ENCODE data around the gene CPNE5. TPM values are rescaled to one million over a fixed set of nuclear protein-coding genes. Genes with fewer than 3 reads are reported as not detected.

The CPNE5 gene
- total RNA-seq, 1 experiment from 2014 or later: 0.63 TPM

DNA sequence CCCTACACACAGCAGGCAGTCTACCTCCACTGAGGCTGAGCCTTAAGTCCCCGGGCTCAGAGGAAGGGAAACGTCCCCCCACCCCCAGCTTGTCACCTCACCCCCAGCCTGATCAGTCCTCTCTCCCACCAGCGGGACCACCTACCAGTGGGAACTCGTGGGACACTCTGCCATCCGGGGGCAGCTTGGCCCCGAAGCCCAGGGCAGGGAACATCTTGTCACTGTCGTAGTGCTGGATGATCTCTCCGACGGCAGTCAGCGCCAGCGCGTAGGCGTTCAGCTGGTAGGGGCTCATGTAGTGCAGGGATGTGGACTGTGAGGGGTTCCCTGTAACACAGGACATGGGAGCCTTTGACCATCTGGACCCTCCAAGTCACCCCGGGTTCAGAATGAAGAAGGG lies 93.0 kb downstream of the CPNE5 start:
- in situ Hi-C loops (cut with HindIII; ENCODE audit: low pct_unique_long_range_greater_than_20kb, low sequenced_read_pairs): no loop called here

DNA sequence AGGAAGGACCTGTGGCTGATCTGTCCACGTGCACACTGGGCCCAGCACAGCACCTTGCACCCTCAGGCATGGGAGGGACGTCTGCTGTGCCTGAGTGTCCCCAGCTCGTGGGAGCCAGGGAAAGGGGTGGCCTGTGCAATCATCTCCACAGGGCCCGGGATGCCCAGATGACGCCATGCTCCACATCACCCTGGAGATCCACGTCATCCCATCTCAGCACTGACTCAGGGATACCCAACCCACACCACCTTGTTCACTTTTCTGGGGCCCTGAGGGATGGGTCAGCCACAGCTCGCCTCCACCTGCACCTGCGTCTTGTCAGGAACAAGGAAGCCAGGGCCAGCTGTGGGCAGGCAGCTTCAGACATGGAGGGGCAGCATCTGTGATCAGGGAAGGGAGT lies 93.4 kb downstream of the CPNE5 start:
- in situ Hi-C loops (cut with HindIII; ENCODE audit: low pct_unique_long_range_greater_than_20kb, low sequenced_read_pairs): no loop called here
- no peak for DNase-seq (ENCODE audit: low read depth, low spot score)

More for the DNA sequence above, 93.0 kb downstream of the CPNE5 start:
- no peak for DNase-seq (ENCODE audit: low read depth, low spot score)

DNA sequence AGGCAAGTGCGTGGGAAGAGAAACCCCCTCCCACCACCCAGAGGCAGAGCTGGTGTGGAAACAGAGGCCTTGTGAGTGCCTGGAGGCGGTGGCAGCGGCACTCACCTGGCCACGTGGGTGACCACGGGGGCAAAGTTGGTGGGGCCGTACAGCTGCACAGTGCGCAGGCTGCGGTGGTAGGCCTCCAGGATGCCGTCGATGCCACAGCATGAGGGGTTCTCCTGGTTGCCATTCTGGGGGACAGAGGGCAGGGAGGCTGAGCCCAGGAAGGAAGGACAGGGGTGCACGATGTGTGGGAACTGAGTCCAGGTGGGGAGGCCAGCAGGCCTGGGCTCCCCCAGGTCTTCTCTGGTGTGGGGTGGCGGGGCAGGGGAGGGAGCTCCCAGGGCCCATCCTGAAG lies 94.0 kb downstream of the CPNE5 start:
- in situ Hi-C loops (cut with HindIII; ENCODE audit: low pct_unique_long_range_greater_than_20kb, low sequenced_read_pairs): no loop called here

DNA sequence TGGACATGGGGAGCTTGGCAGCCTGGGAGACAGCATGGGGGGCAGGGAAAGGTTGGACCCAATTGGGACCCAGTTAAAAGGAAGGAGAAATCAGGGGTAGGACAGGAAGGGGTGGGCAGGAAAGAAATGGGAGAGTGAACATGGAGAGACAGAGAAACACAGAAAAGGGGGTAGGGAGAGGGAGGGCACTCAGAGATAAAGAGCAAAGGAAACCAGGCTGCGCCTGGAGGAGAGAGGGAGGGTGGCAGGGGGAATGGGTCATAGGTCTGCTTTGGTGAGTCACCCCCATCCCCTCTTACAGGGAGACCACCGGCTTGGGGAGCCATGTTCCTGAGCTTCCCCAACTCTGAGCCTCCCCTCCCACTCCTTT lies 95.0 kb downstream of the CPNE5 start:
- DNase-seq (ENCODE audit: low read depth, low spot score): no peak
- in situ Hi-C loops (cut with HindIII; ENCODE audit: low pct_unique_long_range_greater_than_20kb, low sequenced_read_pairs): no loop called here

More for the DNA sequence above, 94.0 kb downstream of the CPNE5 start:
- no peak for DNase-seq (ENCODE audit: low read depth, low spot score)

DNA sequence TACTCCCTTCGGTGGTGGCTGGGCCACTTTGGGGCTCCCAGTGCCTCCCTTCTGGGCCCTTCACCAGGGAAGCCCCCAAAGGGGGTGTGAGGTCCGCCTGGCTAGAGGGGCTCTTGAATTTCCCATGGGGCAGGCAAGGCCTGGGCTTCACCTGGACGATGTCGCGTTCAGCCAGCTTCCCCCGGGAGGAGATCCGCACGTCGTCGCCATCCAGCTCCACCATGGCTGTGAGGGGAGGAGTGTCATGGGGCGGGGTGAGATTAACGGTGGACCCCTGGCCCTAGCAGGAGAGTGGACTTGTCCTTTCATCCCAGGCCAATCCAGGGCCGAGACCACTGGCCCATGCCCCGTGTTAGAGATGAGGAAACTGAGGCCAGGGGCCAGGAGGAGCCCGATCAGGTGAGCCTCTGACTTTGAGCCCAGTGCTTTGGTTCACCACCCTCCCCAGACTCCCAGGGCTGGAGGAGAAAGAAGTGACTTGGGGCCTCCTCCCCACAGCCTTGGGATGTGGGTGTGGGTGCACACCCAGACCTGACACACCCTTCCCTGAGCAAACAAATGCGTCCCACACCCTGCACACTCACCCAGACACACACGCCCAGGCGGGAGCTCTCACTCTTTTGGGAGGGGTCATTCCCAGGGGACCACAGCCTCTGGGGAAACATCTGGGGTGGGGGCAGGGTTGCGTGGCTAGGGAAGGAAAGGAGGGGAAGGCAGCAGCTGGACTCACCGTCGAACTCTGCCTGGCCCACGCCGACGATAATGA lies 95.5 kb downstream of the CPNE5 start:
- in situ Hi-C loops (cut with HindIII; ENCODE audit: low pct_unique_long_range_greater_than_20kb, low sequenced_read_pairs): no loop called here
- no peak for DNase-seq (ENCODE audit: low read depth, low spot score)

DNA sequence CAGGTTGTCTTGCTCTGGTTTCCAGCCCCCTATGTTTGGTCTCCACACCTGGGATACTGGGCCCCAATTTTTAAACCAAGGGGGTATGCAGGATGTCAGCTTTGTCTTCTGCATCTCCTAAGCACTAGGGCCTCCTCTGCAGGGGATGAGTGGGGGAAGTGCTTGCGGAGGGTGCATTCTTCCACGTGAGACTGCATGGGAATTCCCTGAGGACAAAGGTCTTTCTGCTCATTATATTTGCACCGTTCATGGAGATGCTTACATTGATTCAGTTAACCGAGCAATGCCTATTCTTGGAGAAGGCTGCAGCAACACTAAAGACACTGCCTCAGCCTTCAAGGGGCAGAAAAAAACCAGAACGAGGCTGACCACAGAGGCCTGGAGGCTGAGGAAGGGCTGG lies 96.2 kb downstream of the CPNE5 start:
- in situ Hi-C loops (cut with HindIII; ENCODE audit: low pct_unique_long_range_greater_than_20kb, low sequenced_read_pairs): no loop called here
- no peak for DNase-seq (ENCODE audit: low read depth, low spot score)

DNA sequence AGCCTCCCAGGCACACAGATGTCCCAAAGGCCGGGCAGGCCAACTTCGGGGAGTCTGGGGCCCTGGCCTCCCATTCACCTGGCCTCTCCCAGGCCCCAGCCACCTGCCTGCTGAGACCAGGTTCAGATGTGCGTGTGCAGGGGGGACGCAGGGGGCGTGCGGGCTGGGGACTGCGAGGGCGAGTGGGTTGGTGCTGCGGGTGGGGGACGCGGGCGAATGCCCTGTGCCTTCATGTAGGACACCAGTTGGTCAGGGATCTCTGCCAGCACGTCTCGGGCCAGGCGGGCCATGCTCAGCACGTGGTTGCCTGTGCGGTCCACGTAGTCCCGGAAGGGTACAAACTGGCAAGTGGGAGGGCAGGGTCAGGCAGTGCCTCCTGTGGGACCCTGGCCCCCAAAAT lies 97.1 kb downstream of the CPNE5 start:
- in situ Hi-C loops (cut with HindIII; ENCODE audit: low pct_unique_long_range_greater_than_20kb, low sequenced_read_pairs): no loop called here
- no peak for DNase-seq (ENCODE audit: low read depth, low spot score)

DNA sequence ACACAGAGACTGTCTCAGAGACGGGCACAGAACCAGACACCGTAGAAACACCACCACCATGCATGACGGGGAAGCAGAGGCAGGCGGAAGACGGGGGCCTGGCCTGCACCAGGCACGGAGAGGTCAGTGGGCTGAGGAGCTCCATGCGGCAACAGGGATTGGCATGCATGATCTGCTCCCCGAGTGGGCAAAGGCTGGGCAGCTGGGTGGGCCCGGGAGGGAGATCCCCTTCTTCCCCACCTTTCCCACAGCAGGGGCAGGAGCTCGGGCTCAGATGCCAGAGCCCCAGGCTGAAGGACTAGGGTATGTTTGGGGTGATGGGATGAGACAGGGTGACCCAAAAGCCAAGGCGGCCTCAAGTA lies 98.4 kb downstream of the CPNE5 start:
- in situ Hi-C loops (cut with HindIII; ENCODE audit: low pct_unique_long_range_greater_than_20kb, low sequenced_read_pairs): no loop called here
- DNase-seq (ENCODE audit: low read depth, low spot score): no peak

DNA sequence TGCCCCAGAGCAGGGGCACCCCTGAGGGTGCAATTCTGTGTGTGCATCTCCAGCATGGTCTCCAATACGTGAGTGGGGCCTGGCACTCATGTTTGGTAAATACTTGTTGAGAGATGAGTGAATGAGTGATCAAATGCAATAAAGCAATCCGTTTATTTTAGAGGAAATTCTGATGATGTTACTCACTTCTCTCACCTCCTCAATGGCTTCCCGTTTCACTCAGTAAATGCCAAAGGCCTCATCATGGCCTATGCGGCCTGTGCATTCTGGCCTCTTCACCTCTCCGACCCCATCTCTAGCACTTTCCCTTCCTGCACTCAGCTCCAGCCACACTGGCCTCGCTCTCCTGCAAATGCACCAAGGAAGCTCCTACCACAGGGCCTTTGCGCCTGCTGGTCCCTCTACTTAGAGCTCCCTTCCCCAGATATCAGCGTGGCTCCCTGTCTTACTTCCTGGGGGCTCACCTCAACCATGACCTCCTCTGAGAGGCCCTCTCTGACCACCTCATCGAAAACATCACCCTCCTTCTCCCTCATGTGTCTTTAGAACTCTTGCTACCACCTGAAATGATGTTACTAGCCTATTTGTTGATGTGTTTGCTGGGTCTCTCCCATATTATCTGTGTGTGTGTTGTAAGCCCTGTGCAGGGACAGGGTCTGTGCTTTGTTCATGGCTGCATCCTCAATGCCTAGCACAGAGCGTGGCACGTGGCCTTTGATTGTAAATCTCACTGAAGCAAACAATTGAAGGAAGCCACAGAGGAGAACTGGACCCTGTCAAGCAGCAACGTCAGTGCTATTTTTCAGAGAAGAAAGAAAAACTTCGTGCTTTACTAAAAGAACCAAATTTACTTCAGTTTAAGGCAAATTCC lies 99.1 kb downstream of the CPNE5 start:
- in situ Hi-C loops (cut with HindIII; ENCODE audit: low pct_unique_long_range_greater_than_20kb, low sequenced_read_pairs): no loop called here
- DNase-seq (ENCODE audit: low read depth, low spot score): no peak

DNA sequence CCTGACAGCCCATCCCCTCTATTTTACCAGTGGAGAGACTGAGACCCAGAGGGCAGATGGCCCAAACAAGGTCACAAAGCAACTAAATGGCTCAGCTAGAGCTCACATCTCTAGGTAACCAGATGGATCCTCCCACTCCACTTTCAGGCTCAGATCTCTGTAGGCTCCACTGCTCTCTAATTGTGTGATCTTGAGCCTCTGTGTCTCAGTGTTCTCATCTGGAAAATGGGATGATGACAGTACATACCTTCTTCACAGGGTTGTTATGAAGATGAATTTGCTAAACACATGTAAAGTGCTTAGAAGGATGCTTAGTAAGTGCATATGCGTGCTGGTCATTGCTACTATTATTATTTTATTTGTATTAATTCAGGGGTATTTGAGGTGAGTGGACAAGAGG lies 101.1 kb downstream of the CPNE5 start:
- in situ Hi-C loops (cut with HindIII; ENCODE audit: low pct_unique_long_range_greater_than_20kb, low sequenced_read_pairs): no loop called here

DNA sequence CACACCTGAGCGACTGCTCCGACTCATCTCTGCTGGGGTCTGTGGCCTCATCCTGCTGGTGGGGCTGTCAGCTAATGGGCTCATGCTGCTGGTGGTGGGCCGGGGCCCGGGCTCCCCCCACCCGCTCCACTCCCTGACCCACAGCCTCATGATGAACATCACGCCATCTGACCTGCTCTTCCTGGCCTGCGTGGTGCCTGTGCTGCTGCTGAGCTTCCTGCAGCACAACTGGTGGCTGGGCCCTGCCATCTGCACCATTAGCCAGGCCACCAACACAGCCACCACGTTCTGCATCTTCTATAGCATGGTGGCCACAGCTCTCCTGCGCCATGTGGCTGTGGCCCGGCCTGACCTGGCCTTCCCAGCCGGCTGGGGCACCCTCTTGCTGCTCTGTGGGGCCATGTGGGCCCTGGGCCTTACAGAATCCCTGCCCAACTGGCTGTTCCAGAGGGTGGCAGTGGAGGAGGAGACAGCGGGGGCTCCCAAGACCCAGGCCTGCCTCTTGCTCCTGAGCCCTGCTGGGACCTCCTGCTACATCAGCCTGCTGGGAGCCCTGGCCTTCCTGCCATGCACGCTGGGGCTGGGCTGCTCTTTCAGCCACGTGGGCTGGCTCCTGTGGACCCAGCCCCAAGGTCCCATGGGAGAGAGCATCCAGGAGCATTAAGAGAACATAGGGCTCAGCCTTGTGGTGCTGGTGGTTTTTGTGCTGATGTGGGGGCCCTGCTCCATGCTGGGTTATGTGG lies 102.0 kb downstream of the CPNE5 start:
- in situ Hi-C loops (cut with HindIII; ENCODE audit: low pct_unique_long_range_greater_than_20kb, low sequenced_read_pairs): no loop called here

More for the DNA sequence above, 101.1 kb downstream of the CPNE5 start:
- no peak for DNase-seq (ENCODE audit: low read depth, low spot score)

DNA sequence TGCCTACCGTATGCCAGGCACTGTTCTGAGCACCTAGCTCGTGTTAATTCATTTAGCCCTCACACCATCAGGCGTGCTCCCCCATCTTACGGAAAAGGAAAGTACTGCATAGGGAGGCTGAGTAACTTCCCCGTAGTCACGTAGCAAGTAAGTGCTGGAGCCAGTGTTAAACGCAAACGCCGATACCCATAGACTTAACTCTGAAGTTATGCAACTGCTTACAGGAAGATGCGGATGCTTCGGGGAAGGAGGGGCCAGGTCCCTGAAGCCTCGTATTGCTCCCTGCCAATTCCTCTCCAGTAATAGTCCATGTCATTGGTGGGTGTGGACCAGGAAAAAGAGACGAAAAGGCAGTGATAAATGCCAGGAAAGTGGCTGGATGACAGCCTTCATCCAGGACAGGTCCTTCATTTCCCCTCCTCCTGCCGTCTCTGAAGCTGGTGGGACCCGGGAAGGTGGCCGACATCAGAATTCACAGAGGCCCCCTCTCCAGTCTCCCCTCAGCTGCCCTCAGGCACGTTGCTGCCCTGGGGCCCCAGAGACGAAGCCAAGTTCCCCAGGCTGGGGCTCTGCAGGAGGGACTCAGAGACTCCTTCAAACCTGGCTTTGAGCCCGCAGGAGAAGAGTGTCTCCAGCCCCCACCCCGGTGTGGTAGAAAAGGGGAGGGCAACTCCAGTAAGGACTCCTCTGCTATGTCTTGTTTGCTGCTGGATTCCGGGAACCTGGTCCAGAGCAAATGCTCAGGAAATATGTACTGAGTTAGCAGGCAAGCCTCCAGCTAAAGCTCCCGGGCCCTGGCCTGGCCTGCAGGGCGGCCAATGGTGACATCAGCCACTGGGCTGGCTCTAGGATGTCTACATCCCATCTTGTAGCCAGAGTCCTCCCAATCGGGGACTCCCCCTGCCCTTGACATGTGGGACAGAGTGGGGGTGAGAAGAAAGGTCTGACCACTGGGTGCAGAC lies 103.9 kb downstream of the CPNE5 start:
- in situ Hi-C loops (cut with HindIII; ENCODE audit: low pct_unique_long_range_greater_than_20kb, low sequenced_read_pairs): no loop called here
- DNase-seq (ENCODE audit: low read depth, low spot score): no peak

More for the DNA sequence above, 102.0 kb downstream of the CPNE5 start:
- DNase-seq (ENCODE audit: low read depth, low spot score): no peak

DNA sequence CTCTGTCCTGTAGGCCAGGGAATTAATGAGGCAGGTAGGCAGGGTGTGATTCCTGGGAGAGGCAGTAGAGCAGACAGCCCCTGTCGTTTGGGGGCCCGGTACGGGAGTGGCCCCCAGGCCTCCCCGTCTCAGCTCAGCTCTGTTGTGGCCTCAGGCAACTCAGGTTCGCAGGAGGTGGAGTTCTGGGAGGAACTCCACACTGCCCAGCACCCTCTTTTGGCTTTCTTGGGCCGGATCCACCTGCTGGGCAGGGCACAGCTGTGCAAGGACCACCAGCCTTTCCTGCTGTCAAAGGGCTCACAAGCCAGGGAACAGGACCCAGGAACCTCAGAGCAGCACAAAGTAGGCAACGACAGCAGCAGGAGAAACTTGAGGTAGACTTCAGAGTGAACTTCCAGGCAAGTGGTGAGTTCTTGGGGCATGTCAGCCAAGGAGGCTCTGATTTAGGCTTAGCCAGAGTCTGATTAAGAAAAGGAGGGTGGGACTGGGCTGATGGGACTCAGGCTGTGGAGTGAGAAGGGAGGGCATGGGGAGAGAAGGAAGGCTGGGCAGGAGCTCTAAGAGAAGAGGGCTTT lies 104.7 kb downstream of the CPNE5 start:
- in situ Hi-C loops (cut with HindIII; ENCODE audit: low pct_unique_long_range_greater_than_20kb, low sequenced_read_pairs): no loop called here
- DNase-seq (ENCODE audit: low read depth, low spot score): no peak

DNA sequence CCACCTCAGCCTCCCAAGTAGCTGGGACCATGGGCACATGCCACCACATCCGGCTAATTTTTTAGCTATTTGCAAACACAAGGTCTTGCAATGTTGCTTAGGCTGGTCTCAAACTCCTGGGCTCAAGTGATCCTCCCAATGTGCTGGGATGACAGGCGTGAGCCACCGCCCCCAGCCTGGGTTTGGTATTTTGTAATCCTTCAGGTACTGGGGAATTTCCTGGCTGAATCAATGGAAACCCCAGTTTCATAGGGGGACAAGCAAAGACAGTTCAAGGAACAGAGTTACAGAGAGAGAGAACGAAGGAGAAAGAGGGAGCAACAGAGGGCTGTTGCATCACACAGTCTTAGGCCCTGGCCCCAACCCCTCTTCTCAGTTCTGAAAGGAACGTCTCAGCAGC lies 105.9 kb downstream of the CPNE5 start:
- no peak for DNase-seq (ENCODE audit: low read depth, low spot score)
- in situ Hi-C loops (cut with HindIII; ENCODE audit: low pct_unique_long_range_greater_than_20kb, low sequenced_read_pairs): no loop called here

DNA sequence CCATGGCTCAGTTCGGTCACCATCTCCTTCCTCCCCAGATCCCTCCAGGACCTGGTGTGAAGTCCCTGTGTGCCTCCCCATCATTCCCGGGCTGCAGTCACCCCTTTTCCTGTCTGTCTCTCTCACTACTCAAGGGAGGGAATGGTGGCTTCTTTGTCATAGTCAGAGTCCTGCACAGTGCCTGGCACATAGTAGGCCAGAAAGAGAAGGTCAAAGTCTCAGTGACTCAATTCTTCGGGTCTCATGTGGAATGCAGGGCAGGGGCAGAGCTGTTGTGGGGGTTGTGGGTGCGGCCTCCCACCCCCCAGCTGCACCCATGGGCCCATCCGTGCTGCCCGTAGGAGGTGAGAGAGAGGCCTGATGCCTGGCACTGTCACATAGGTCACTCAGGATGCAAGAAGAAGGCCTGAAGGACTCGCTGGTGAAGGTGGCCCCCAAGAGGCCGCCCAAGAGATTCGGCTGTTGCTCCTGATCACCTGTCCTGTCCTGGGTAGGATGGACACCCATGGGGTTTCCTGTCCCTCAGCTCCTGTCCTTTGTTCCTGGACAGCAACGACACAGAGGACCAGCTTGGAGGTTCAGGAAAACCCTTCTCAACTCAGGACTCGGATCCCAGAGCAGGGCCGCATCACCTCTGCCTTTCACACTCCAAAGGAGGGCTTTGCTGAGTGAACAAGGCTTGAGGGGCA lies 107.5 kb downstream of the CPNE5 start:
- no peak for DNase-seq (ENCODE audit: low read depth, low spot score)
- in situ Hi-C loops (cut with HindIII; ENCODE audit: low pct_unique_long_range_greater_than_20kb, low sequenced_read_pairs): no loop called here
